Adipocyte (in vitro differentiated cells): ENCODE measurements around the gene ANKRD11.
A peak's percentile ranks its signal among the peaks of the same experiment; 100 is the strongest.
"Not testable (repeated sequence)": the region's sequence is repeated elsewhere in the genome, so short reads cannot be mapped to it uniquely, and the experiment has no call there.

Source experiments
- DNase-seq: peaks from one replicate; pipeline ENCODE4 v3.0.0-alpha.2; 2015; ENCODE audit warnings: low read depth
- H3K27me3 ChIP-seq: replicated peaks from 2 replicates; pipeline ENCODE4 v1.7.0; 2013; ENCODE audit warnings: mild to moderate bottlenecking, low read length, moderate library complexity; ENCODE audit not compliant: control insufficient read depth, insufficient read depth
- H3K36me3 ChIP-seq: 2 replicates; pipeline ENCODE4 v1.7.0; 2013; ENCODE audit warnings: low read length, mild to moderate bottlenecking, moderate library complexity; ENCODE audit not compliant: control insufficient read depth, insufficient read depth, severe bottlenecking
- H3K4me1 ChIP-seq: 2 replicates; pipeline ENCODE4 v1.7.0; 2013; ENCODE audit warnings: mild to moderate bottlenecking, low read length, moderate library complexity; ENCODE audit not compliant: control insufficient read depth, insufficient read depth
- H3K4me3 ChIP-seq: 2 replicates; pipeline ENCODE4 v1.7.0; 2013; ENCODE audit warnings: mild to moderate bottlenecking, low read length, moderate library complexity
- H3K9ac ChIP-seq: 2 replicates; pipeline ENCODE4 v1.7.0; 2013; ENCODE audit warnings: mild to moderate bottlenecking, low read length, moderate library complexity
- H3K9me3 ChIP-seq: 2 replicates; pipeline ENCODE4 v1.7.0; 2013; ENCODE audit warnings: mild to moderate bottlenecking, low read length, moderate library complexity; ENCODE audit not compliant: control insufficient read depth

The ANKRD11 gene

DNA sequence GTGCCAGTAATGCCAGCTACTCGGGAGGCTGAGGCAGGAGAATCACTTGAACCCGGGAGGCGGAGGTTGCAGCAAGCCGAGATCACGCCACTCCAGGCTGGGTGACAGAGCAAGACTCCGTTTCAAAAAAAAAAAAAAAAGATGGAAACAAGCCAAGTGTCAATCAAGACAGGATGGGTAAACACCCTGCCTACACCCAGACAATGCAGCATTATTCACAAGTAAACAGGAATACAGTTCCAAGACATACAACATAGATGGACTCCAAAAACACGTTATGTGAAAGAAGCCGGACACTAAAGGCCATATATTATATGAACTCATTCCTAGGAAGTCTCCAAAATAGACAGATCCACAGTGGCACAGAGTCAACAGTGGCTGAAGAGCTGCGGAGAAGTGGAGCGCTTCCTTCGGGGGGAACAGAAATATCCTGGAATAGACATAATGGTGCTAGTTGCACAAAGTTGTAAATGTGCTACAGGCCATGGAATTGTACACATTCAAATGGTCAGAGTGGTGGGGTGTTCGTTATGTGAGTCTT, 33.9 kb downstream of the ANKRD11 start:
- H3K4me3 ChIP-seq: no peak overlapping the region
- H3K36me3 ChIP-seq: no peaks in the 10 kb centered on the region
- no peaks in the 10 kb centered on the region for H3K9me3 ChIP-seq
- H3K9ac ChIP-seq: no peak overlapping the region
- peaks cover 29% of the 10 kb centered on the region for H3K4me1 ChIP-seq
- no peaks in the 10 kb centered on the region for H3K27me3 ChIP-seq
- DNase-seq: no peak

DNA sequence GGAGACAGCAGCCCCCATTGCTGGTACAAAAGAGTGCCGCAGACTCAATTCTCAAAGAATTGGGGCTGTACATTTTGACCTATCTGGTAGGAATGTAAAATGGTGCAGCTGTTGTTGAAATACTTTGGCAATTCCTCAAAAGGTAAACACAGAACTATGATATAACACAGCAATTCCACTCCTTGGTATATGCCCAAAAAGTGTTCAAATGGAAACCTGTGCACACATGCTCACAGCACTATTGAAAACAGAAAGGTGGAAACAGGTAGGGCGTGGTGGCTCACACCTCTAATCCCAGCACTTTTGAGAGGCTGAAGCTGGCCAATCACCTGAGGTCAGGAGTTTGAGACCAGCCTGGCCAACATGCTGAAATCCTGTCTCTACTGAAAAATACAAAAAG, 34.7 kb downstream of the ANKRD11 start:
- H3K4me3 ChIP-seq: no peak overlapping the region

DNA sequence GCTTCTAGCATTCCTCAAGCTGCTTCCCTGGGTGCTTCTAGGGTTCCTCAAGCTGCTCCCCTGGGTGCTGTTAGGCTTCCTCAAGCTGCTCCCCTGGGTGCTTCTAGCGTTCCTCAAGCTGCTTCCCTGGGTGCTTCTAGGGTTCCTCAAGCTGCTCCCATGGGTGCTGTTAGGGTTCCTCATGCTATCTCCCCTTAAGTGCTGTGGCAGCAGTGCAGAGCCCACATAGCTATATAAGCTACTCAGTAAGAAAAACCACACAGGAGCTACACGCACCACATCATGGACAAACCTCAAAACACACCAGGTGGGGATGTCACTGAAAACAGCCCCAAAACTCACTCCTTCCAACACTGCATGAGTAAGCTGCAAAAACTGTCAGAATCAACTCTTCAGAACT, 35.2 kb downstream of the ANKRD11 start:
- DNase-seq: no peak
- Histone ChIP-seq H3K36me3 (no peaks in the 10 kb centered on the region), H3K9me3 (no peaks in the 10 kb centered on the region)

More for the DNA sequence above, 34.7 kb downstream of the ANKRD11 start:
- DNase-seq: no peak
- H3K27me3 ChIP-seq: no peaks in the 10 kb centered on the region
- H3K36me3 ChIP-seq: no peaks in the 10 kb centered on the region
- peaks cover 37% of the 10 kb centered on the region for H3K4me1 ChIP-seq
- no peaks in the 10 kb centered on the region for H3K9me3 ChIP-seq
- no peak overlapping the region for H3K9ac ChIP-seq

DNA sequence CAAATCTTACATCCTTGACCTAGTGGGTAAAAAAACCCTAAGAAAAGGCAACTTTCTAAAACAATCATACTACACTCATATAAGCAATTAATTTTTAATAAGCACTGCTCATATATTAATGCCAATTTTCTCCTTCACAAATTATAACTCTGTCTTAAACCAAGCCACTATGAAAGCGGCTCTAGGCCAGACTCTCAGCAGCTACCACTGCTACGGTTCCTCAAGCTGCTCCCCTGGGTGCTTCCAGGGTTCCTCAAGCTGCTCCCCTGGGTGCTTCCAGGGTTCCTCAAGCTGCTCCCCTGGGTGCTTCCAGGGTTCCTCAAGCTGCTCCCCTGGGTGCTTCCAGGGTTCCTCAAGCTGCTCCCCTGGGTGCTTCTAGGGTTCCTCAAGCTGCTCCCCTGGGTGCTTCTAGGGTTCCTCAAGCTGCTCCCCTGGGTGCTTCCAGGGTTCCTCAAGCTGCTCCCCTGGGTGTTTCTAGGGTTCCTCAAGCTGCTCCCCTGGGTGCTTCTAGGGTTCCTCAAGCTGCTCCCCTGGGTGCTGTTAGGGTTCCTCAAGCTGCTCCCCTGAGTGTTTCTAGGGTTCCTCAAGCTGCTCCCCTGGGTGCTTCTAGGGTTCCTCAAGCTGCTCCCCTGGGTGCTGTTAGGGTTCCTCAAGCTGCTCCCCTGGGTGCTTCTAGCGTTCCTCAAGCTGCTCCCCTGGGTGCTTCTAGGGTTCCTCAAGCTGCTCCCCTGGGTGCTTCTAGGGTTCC, 35.8 kb downstream of the ANKRD11 start:
- peaks cover 42% of the 10 kb centered on the region for H3K4me1 ChIP-seq
- DNase-seq, H3K9ac ChIP-seq, H3K4me3 ChIP-seq, H3K9me3 ChIP-seq, H3K36me3 ChIP-seq, H3K27me3 ChIP-seq: not testable (repeated sequence)

More for the DNA sequence above, 35.2 kb downstream of the ANKRD11 start:
- Histone ChIP-seq H3K9ac (no peak overlapping the region), H3K27me3 (no peaks in the 10 kb centered on the region), H3K4me1 (peaks cover 42% of the 10 kb centered on the region), H3K4me3 (no peak overlapping the region)

DNA sequence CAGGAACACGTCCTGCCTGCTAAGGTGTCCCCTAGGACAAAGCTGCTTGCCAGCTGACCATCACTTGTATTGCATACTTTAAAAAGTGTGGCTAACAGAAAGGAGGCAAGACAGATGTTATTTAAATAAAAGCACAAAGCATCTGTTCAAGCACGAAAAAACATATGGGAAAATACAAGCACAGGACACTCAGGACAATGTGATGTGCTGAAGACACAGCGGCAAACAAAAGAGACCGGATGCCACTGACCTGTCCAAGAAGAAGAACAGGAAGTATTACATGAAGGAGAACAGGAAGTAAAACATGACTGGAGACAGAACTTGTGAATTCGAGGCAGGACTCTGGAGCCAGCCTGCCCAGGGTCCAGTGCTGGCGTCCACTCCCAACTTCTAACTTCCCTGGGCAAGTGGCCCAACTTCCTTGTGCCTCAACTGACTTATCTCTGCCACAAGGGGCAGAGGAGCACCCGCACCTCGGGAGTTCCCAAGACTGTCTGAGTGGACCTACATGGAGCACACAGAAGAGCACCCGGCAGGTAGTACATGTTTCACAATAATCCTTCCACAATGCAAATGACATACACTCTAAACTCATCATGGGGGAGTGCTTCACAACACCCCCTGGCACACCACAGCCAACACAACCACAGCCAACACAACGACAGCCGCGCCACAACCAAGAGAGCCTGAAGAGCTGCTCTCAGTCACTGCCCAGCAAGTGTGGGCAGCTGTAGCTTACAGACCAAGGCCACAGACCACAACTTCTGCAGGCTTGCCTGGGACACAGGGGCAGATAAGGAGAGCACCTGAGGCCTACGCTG, 36.6 kb downstream of the ANKRD11 start:
- no peaks in the 10 kb centered on the region for H3K36me3 ChIP-seq
- no peaks in the 10 kb centered on the region for H3K9me3 ChIP-seq
- no peak overlapping the region for H3K4me3 ChIP-seq
- H3K9ac ChIP-seq: no peak overlapping the region
- DNase-seq: peak; percentile 26
- H3K4me1 ChIP-seq: peaks cover 36% of the 10 kb centered on the region
- H3K27me3 ChIP-seq: no peaks in the 10 kb centered on the region

DNA sequence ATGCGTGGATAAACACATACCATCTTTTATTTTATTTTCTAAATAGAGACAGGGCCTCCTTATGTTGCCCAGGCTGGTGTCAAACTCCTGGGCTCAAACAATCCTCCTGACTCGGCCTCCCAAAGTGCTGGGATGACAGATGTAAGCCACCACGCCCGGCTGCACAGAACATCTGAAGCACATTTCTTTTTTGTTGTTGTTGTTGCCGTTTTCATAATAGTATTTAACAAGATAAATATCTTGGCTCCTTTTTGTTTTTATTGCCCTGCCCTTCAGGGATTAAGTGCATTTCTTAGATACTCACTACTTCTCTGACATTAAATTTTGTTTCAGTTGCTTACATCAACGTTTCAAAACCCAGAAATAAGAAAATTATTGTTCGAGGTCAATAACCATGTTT, 37.4 kb downstream of the ANKRD11 start:
- Histone ChIP-seq H3K4me1 (peaks cover 32% of the 10 kb centered on the region), H3K27me3 (no peaks in the 10 kb centered on the region), H3K9ac (no peak overlapping the region), H3K36me3 (no peaks in the 10 kb centered on the region), H3K4me3 (no peak overlapping the region), H3K9me3 (no peaks in the 10 kb centered on the region)
- peak; percentile 58 for DNase-seq

DNA sequence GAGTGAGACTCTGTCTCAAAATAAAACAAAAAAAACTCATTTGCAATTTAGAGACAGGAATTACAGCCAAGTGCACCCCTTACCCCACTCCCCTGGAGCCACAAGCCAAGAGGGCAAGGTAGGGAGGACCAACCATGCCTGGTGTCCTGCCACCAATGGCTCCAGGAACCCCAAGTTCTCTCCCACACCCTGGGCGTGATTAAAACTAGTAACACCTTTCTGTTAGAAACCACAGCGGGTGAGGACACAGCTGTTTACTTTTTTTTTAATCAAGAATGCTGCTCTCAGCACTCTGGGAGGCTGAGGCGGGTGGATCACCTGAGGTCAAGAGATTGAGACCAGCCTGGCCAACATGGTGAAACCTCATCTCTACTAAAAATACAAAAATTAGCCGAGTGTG, 38.1 kb downstream of the ANKRD11 start:
- Histone ChIP-seq H3K4me3 (no peak overlapping the region), H3K9me3 (no peaks in the 10 kb centered on the region), H3K9ac (no peak overlapping the region), H3K4me1 (peaks cover 32% of the 10 kb centered on the region), H3K27me3 (no peaks in the 10 kb centered on the region), H3K36me3 (no peaks in the 10 kb centered on the region)
- DNase-seq: no peak

DNA sequence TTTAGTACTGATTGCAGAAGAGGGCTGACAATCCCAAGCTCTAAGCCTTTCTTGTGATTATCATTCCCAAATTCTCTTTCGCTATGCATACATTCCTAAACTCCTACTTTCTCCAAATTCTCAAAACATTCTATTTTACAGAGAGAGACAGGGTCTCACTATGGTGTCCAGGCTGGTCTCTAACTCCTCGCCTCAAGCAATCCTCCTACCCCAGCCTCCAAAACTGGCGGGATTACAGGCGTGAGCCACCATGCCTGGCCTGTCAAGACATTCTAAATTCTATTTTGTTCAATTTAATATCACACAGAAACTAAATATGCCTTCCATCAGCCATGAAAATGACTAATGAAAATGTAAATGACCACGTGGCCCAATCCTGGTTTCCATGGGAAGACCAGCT, 39.8 kb downstream of the ANKRD11 start:
- Histone ChIP-seq H3K9ac (no peak overlapping the region), H3K36me3 (no peaks in the 10 kb centered on the region), H3K4me1 (peaks cover 38% of the 10 kb centered on the region), H3K27me3 (no peaks in the 10 kb centered on the region), H3K9me3 (no peaks in the 10 kb centered on the region), H3K4me3 (no peak overlapping the region)
- no peak for DNase-seq

DNA sequence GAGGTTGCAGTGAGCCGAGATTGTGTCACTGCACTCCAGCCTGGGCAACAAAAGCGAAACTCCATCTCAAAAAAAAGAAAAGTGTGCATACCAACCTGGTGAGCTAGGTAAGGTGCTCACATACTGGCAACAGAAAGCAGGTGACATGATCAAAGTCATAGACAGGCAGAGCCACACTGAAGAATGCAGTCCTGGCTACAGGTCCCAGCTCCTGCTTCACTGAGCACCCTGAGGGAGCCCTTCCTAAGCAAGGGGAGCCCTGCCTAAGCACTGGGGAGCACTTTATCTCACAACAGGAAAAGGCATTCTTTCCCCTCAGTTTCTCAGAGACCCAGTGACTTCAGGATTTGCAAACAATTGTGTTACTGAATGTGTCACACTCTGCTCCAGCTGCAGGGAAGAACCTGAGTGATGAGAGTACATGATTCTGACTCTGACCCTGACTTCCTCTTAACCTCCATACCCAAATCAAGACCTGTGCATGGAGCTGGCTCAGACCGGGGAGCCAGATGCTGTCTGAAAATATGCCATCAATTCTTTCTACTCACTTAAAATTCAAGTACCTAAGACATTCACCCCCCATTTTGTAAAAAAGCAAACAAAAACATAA, 40.5 kb downstream of the ANKRD11 start:
- Histone ChIP-seq H3K4me3 (no peak overlapping the region), H3K36me3 (no peaks in the 10 kb centered on the region), H3K27me3 (no peaks in the 10 kb centered on the region), H3K9me3 (no peaks in the 10 kb centered on the region), H3K9ac (no peak overlapping the region), H3K4me1 (peaks cover 40% of the 10 kb centered on the region)
- no peak for DNase-seq

DNA sequence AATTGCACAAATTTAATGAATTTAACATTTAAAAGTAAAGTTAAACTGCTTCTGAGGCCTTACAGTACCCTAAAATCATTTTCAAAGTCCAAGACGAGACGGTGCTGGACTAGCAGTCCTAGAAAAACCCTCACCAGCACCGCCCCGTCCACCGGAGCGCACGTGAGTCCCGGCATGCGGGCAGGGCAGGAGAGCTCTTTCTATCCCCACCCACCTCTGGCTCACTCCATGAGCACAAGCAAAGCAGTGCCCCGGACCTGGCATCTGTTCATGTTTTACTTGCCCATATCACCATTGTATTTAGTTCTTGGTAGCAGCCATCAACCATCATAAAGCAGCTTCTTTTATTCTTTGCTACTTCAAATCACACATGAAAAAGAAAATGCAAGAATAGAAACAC, 41.7 kb downstream of the ANKRD11 start:
- DNase-seq: no peak
- H3K4me3 ChIP-seq: no peak overlapping the region
- no peak overlapping the region for H3K9ac ChIP-seq
- no peaks in the 10 kb centered on the region for H3K27me3 ChIP-seq
- H3K4me1 ChIP-seq: peaks cover 47% of the 10 kb centered on the region
- H3K9me3 ChIP-seq: no peaks in the 10 kb centered on the region
- H3K36me3 ChIP-seq: no peaks in the 10 kb centered on the region

DNA sequence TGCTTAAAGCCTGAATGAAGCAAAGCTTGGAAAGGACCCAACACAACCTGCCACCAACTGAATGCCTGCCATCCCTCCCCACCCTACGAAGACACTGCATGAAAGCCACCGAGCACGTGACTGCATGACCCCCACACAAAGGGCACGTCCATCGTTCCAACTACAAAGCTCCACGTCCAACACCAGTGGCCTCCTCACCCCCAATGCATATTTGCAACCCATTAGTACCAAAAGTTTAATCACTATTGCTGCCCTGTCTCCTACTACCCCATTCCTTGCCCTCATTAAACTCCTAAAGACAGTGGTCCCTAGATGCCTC, 43.4 kb downstream of the ANKRD11 start:
- no peak for DNase-seq
- H3K27me3 ChIP-seq: no peaks in the 10 kb centered on the region
- no peaks in the 10 kb centered on the region for H3K9me3 ChIP-seq
- no peak overlapping the region for H3K4me3 ChIP-seq
- no peaks in the 10 kb centered on the region for H3K36me3 ChIP-seq
- H3K4me1 ChIP-seq: peaks cover 48% of the 10 kb centered on the region
- H3K9ac ChIP-seq: no peak overlapping the region
